RWPE1 (cell line): ENCODE measurements around the gene SPNS2.

ENCODE experiments used
- CTCF ChIA-PET: fragments of 350-600 bp; sonication (Branson Sonifier 250); formaldehyde crosslinking; extraction: SDS; loops from one replicate; lab custom pipeline; 2021; lab: Yijun Ruan, JAX
- POLR2A ChIA-PET: fragments of 400-600 bp; formaldehyde crosslinking; extraction: SDS; loops from one replicate; lab custom pipeline; 2020; ENCODE audit warnings: antibody characterized with exemption; ENCODE audit not compliant: low non-redundant PET; lab: Yijun Ruan, JAX
- DNase-seq: peaks from one replicate; pipeline ENCODE4 v3.0.0; 2012; ENCODE audit warnings: low spot score
- H3K27ac ChIP-seq: fragments of 450-650 bp; 2 replicates; pipeline ENCODE4 v1.5.1; 2017
- TF ChIP-seq, protein P1 (sequence below): fragments of 450-650 bp; conservative IDR thresholded peaks from 2 replicates; pipeline ENCODE4 v1.5.1; 2017; ENCODE audit warnings: low read depth, mild to moderate bottlenecking

The SPNS2 gene

DNA sequence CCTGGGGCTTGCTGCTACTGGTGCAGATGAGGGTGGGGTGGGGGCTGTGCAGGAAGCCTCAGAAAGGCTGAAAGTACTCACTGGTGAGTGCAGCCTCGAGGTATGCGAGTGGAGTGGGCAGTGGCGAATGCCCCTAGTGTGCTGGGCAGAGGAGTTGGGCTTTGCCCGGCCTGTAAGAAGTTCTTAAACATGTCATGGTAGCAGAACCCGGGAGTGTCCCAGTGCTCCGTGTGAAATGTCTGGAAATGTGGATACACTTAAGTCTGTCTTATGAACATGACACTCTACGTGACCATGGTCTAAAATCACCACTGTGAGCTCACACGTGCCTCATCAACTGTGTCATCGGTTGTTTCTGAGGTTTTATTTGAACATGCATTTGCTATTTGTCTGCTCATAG is 87.4 kb downstream of the SPNS2 start:
- CTCF ChIA-PET = no interaction called here

DNA sequence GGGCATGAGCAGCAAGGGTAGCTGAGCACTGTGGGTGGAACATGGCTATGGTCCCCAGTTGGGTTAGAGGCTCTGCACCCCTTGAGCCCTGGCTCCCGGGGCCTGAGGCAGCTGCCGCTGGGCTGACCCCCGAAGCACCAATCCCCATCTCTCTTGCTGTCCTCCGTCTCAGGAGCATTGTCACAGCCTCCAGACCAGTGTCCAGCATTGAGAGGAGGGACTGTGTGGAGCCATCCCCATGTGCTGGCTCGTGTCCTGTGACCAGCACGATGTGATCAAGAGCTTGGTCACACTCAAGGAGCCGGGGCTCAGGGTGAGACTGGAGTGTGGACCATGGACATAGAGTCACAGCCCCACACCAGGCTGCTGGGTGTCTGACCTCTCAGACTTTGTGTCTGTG is 88.5 kb downstream of the SPNS2 start:
- CTCF ChIA-PET = interaction anchor here (0.5 kb wide), 1 partner anchor 400 kb away, joined by 3 read pairs; no protein-coding TSS in a partner anchor
- POLR2A ChIA-PET = interaction anchor here (0.5 kb wide), 3 partner anchors 8 to 1820 kb away, joined by 3 to 10 read pairs (median 9); no protein-coding TSS in a partner anchor

More for the DNA sequence above, 87.4 kb downstream of the SPNS2 start:
- no peak for DNase-seq
- POLR2A ChIA-PET = interaction anchor here (0.5 kb wide), 1 partner anchor 43 kb away, joined by 3 read pairs; no protein-coding TSS in a partner anchor
- TF ChIP-seq, protein P1, sequence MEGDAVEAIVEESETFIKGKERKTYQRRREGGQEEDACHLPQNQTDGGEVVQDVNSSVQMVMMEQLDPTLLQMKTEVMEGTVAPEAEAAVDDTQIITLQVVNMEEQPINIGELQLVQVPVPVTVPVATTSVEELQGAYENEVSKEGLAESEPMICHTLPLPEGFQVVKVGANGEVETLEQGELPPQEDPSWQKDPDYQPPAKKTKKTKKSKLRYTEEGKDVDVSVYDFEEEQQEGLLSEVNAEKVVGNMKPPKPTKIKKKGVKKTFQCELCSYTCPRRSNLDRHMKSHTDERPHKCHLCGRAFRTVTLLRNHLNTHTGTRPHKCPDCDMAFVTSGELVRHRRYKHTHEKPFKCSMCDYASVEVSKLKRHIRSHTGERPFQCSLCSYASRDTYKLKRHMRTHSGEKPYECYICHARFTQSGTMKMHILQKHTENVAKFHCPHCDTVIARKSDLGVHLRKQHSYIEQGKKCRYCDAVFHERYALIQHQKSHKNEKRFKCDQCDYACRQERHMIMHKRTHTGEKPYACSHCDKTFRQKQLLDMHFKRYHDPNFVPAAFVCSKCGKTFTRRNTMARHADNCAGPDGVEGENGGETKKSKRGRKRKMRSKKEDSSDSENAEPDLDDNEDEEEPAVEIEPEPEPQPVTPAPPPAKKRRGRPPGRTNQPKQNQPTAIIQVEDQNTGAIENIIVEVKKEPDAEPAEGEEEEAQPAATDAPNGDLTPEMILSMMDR = no peak
- H3K27ac ChIP-seq = no peak overlapping the region

DNA sequence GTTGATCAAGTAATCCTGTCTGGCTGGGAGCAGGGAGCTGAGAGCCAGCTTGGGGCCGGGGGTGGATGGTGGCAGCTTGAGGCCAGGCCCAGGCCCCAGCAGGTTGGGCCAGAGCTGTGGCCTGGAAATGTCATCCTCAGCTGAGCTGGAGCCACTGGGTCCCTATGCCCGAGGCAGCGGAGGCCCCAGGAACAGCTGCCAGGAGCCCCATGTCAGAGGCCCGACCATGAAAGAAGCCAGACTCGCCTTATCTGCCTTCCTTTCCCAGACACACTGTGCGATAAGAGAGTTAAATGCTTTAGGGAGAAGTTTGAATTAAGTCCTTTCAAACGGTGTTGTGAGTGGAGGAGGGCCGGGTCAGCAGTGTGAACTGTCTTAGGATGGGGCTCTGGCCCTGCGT is 89.1 kb downstream of the SPNS2 start:
- H3K27ac ChIP-seq = no peak overlapping the region
- POLR2A ChIA-PET = interaction anchor here (0.5 kb wide), 3 partner anchors 9 to 1821 kb away, joined by 3 to 10 read pairs (median 9); no protein-coding TSS in a partner anchor
- TF ChIP-seq, protein P1 = no peak
- no peak for DNase-seq
- CTCF ChIA-PET = interaction anchor here (1.0 kb wide), 1 partner anchor 23 kb away, joined by 4 read pairs; no protein-coding TSS in a partner anchor

More for the DNA sequence above, 88.5 kb downstream of the SPNS2 start:
- TF ChIP-seq, protein P1 = no peak
- H3K27ac ChIP-seq = no peak overlapping the region
- DNase-seq = no peak

DNA sequence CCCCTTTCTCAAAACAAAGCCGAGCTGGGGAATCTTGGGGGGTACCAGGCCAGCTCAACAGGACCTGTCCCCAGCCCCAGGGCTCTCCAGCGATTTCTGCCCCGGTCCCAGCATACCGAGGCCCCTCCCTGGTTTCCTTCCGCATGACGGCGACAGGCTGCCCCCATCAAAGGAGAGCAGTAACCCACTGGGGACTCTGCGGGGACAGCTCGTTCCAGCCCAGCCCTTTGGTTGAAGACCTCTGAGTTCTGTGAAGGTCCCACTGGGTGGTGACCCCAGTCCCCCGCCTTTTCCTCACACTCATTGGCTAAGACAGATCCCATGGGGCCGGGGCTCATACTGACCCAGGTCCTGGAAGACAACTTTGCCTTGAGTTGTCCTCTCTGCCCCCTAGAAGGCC is 89.7 kb downstream of the SPNS2 start:
- no peak for DNase-seq
- no peak overlapping the region for H3K27ac ChIP-seq
- TF ChIP-seq, protein P1 = no peak
- ChIA-PET POLR2A (no interaction called here), CTCF (interaction anchor here (1.0 kb wide), 1 partner anchor 23 kb away, joined by 4 read pairs; no protein-coding TSS in a partner anchor)
